ENCODE data around the gene ERH. TPM values are rescaled to one million over a fixed set of nuclear protein-coding genes. Genes with fewer than 3 reads are reported as not detected.

Gene ERH
- total and polyA plus RNA-seq, 10 of the 15 experiments (the other 5 are each of a cell fraction or from before 2014, with no cell fraction given) = 255 to 852 (median 382) TPM

DNA sequence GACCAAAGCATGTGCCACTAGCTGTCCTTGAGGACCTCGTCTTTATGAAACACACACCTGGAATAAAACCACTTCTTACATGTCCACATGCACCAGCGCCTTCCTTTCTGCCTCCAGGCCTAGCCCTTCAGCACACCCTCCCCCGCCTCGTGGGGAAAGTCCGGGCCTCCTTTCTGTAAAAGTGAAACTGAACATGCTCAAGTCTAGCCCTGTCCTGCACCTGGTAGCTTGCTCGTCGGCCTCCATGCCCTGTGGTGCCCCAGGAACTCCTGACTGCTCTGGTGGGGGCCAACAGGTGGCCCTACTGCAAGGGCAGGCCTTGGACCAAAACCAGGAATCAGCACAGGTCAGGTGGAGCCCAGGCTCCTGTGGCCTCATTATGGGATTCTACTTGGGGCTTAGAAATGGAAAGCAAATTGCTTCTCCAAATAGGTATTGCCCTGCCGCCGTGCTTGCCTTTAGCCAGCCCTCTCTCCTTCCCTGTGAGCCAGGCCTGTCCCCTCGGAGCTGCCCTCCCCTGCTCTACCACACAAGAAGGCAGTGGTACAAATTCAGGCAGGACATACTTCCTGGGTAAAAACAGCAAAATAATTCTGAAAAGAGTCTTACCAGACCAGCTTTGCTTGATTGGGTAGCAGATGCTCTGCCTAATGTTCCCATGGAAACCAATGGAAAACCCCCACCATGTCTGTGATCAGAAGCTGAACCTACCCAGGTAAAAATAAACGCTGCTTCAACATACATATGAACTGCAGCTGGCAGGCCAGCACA, 43.5 kb downstream of the ERH start (continued):
- TF ChIP-seq, protein P1, sequence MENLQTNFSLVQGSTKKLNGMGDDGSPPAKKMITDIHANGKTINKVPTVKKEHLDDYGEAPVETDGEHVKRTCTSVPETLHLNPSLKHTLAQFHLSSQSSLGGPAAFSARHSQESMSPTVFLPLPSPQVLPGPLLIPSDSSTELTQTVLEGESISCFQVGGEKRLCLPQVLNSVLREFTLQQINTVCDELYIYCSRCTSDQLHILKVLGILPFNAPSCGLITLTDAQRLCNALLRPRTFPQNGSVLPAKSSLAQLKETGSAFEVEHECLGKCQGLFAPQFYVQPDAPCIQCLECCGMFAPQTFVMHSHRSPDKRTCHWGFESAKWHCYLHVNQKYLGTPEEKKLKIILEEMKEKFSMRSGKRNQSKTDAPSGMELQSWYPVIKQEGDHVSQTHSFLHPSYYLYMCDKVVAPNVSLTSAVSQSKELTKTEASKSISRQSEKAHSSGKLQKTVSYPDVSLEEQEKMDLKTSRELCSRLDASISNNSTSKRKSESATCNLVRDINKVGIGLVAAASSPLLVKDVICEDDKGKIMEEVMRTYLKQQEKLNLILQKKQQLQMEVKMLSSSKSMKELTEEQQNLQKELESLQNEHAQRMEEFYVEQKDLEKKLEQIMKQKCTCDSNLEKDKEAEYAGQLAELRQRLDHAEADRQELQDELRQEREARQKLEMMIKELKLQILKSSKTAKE (IDR thresholded peaks at IDR 0.05; ENCODE audit: low read depth, poor library complexity, severe bottlenecking) = peak; percentile 50
- TF ChIP-seq, protein P2, sequence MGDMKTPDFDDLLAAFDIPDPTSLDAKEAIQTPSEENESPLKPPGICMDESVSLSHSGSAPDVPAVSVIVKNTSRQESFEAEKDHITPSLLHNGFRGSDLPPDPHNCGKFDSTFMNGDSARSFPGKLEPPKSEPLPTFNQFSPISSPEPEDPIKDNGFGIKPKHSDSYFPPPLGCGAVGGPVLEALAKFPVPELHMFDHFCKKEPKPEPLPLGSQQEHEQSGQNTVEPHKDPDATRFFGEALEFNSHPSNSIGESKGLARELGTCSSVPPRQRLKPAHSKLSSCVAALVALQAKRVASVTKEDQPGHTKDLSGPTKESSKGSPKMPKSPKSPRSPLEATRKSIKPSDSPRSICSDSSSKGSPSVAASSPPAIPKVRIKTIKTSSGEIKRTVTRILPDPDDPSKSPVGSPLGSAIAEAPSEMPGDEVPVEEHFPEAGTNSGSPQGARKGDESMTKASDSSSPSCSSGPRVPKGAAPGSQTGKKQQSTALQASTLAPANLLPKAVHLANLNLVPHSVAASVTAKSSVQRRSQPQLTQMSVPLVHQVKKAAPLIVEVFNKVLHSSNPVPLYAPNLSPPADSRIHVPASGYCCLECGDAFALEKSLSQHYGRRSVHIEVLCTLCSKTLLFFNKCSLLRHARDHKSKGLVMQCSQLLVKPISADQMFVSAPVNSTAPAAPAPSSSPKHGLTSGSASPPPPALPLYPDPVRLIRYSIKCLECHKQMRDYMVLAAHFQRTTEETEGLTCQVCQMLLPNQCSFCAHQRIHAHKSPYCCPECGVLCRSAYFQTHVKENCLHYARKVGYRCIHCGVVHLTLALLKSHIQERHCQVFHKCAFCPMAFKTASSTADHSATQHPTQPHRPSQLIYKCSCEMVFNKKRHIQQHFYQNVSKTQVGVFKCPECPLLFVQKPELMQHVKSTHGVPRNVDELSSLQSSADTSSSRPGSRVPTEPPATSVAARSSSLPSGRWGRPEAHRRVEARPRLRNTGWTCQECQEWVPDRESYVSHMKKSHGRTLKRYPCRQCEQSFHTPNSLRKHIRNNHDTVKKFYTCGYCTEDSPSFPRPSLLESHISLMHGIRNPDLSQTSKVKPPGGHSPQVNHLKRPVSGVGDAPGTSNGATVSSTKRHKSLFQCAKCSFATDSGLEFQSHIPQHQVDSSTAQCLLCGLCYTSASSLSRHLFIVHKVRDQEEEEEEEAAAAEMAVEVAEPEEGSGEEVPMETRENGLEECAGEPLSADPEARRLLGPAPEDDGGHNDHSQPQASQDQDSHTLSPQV (IDR thresholded peaks at IDR 0.05) = peak; percentile 75; the same call in 1 of the 2 replicates
- TF ChIP-seq HDAC6 (IDR thresholded peaks at IDR 0.05; ENCODE audit: unreplicated experiment) = no peak
- peak; percentile 63; the same call in 1 of the 2 replicates for TF ChIP-seq MEF2A (IDR thresholded peaks at IDR 0.05; ENCODE audit: insufficient read depth, low read depth, low read length)
- no peak for TF ChIP-seq STAT3 (IDR thresholded peaks at IDR 0.05; ENCODE audit: low read depth, low read length)
- TF ChIP-seq, protein P3, sequence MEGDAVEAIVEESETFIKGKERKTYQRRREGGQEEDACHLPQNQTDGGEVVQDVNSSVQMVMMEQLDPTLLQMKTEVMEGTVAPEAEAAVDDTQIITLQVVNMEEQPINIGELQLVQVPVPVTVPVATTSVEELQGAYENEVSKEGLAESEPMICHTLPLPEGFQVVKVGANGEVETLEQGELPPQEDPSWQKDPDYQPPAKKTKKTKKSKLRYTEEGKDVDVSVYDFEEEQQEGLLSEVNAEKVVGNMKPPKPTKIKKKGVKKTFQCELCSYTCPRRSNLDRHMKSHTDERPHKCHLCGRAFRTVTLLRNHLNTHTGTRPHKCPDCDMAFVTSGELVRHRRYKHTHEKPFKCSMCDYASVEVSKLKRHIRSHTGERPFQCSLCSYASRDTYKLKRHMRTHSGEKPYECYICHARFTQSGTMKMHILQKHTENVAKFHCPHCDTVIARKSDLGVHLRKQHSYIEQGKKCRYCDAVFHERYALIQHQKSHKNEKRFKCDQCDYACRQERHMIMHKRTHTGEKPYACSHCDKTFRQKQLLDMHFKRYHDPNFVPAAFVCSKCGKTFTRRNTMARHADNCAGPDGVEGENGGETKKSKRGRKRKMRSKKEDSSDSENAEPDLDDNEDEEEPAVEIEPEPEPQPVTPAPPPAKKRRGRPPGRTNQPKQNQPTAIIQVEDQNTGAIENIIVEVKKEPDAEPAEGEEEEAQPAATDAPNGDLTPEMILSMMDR (IDR thresholded peaks at IDR 0.05 in 2 of 3, conservative IDR thresholded peaks at IDR 0.05 in 1 of 3; ENCODE audit: control insufficient read depth in 2 of 3, extremely low read depth in 1 of 3, insufficient read depth in 1 of 3, low read depth in 3 of 3, low read length in 3 of 3) = no peak
- peak; percentile 85 for TF ChIP-seq NBN (IDR thresholded peaks at IDR 0.05)
- TF ChIP-seq FOS (IDR thresholded peaks at IDR 0.05; ENCODE audit: borderline replicate concordance, extremely low read depth, insufficient read length) = no peak
- TF ChIP-seq CBX5 (IDR thresholded peaks at IDR 0.05; ENCODE audit: low read depth) = no peak
- TF ChIP-seq, protein P4, sequence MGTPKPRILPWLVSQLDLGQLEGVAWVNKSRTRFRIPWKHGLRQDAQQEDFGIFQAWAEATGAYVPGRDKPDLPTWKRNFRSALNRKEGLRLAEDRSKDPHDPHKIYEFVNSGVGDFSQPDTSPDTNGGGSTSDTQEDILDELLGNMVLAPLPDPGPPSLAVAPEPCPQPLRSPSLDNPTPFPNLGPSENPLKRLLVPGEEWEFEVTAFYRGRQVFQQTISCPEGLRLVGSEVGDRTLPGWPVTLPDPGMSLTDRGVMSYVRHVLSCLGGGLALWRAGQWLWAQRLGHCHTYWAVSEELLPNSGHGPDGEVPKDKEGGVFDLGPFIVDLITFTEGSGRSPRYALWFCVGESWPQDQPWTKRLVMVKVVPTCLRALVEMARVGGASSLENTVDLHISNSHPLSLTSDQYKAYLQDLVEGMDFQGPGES (IDR thresholded peaks at IDR 0.05) = no peak
- TF ChIP-seq RAD21 (IDR thresholded peaks at IDR 0.05; ENCODE audit: insufficient read depth, low read depth, low read length) = no peak; the same call in 1 of the 2 replicates
- TF ChIP-seq HCFC1 (IDR thresholded peaks at IDR 0.05; ENCODE audit: low read length) = no peak; the same call in 1 of the 2 replicates
- no peak for TF ChIP-seq SREBF2 (IDR thresholded peaks at IDR 0.05; ENCODE audit: low read length)
- peak; percentile 65; the same call in 1 of the 2 replicates for TF ChIP-seq NFIC (IDR thresholded peaks at IDR 0.05; ENCODE audit: low read depth, low read length)
- TF ChIP-seq, protein P5, sequence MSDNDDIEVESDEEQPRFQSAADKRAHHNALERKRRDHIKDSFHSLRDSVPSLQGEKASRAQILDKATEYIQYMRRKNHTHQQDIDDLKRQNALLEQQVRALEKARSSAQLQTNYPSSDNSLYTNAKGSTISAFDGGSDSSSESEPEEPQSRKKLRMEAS (IDR thresholded peaks at IDR 0.05; ENCODE audit: low read depth, low read length) = peak; percentile 83
- TF ChIP-seq TCF12 (IDR thresholded peaks at IDR 0.05; ENCODE audit: low read depth, low read length) = peak; percentile 93
- TF ChIP-seq IKZF1 (conservative IDR thresholded peaks at IDR 0.05) = peak; percentile 80
- 0 out of 2 replicates have a peak, but pooled peaks have one; percentile 17 for TF ChIP-seq LARP7 (IDR thresholded peaks at IDR 0.05)
- no peak for TF ChIP-seq RB1 (IDR thresholded peaks at IDR 0.05; ENCODE audit: borderline replicate concordance)
